HEK293 (cell line): Measurements from ENCODE around the gene KLHDC10.

Source experiments
- OSR2 ChIP-seq: fragments of 450-650 bp; formaldehyde crosslinking; IDR thresholded peaks from 2 replicates; pipeline ENCODE4 v1.5.1; 2016; ENCODE audit warnings: missing biosample characterization, missing genetic modification characterization
- ZNF132 ChIP-seq: fragments of 450-650 bp; formaldehyde crosslinking; IDR thresholded peaks from 2 replicates; pipeline ENCODE4 v1.5.1; 2017; ENCODE audit warnings: missing biosample characterization, missing genetic modification characterization, borderline replicate concordance
- ZNF510 ChIP-seq: fragments of 450-650 bp; formaldehyde crosslinking; IDR thresholded peaks from 2 replicates; pipeline ENCODE4 v1.5.1; 2018; ENCODE audit warnings: mild to moderate bottlenecking, missing genetic modification characterization, missing biosample characterization; ENCODE audit not compliant: insufficient replicate concordance
- ZNF707 ChIP-seq: fragments of 450-650 bp; formaldehyde crosslinking; IDR thresholded peaks from 2 replicates; pipeline ENCODE4 v1.5.1; 2016; ENCODE audit warnings: missing biosample characterization, missing genetic modification characterization
- TF ChIP-seq, protein P1 (sequence below): IDR thresholded peaks from 2 replicates; pipeline ENCODE4 v1.6.1; 2011; ENCODE audit warnings: mild to moderate bottlenecking, low read depth, low read length, borderline replicate concordance
- TF ChIP-seq, protein P2 (sequence below): fragments of 450-650 bp; formaldehyde crosslinking; IDR thresholded peaks from 2 replicates; pipeline ENCODE4 v1.5.1; 2016; ENCODE audit warnings: missing biosample characterization, missing genetic modification characterization

DNA sequence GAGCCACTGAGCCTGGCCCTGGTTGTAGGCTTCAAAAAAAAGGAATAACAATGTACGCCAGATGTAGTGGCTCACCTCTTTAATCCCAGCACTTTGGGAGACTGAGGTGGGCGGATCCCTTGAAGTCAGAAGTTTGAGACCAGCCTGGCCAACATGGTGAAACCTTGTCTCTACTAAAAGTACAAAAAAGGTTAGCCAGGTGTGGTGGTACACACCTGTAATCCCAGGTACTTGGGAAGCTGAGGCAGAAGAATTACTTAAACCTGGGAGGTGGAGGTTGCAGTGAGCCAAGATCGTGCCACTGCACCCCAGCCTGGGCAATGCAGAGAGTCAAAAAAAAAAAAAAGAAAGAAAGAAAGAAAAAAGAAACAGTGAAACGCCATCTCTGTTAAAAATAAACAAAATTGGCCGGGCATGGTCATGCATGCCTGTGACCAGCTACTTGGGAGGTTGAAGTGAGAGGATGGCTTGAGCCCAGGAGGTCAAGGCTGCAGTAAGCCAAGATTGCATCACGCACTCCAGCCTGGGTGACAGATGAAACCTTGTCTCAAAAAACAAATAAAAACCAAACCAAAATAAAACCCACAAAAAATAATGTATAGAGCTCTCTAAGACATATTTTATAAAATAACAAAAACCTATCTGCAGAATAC, 4.7 kb upstream of the KLHDC10 start:
- TF ChIP-seq ZNF510 (tag by site-specific recombination) (no peak), OSR2 (tag by site-specific recombination) (no peak), ZNF132 (tag by site-specific recombination) (no peak), ZNF707 (tag by site-specific recombination) (no peak)
- TF ChIP-seq, protein P1, sequence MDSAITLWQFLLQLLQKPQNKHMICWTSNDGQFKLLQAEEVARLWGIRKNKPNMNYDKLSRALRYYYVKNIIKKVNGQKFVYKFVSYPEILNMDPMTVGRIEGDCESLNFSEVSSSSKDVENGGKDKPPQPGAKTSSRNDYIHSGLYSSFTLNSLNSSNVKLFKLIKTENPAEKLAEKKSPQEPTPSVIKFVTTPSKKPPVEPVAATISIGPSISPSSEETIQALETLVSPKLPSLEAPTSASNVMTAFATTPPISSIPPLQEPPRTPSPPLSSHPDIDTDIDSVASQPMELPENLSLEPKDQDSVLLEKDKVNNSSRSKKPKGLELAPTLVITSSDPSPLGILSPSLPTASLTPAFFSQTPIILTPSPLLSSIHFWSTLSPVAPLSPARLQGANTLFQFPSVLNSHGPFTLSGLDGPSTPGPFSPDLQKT, result no peak
- TF ChIP-seq, protein P2, sequence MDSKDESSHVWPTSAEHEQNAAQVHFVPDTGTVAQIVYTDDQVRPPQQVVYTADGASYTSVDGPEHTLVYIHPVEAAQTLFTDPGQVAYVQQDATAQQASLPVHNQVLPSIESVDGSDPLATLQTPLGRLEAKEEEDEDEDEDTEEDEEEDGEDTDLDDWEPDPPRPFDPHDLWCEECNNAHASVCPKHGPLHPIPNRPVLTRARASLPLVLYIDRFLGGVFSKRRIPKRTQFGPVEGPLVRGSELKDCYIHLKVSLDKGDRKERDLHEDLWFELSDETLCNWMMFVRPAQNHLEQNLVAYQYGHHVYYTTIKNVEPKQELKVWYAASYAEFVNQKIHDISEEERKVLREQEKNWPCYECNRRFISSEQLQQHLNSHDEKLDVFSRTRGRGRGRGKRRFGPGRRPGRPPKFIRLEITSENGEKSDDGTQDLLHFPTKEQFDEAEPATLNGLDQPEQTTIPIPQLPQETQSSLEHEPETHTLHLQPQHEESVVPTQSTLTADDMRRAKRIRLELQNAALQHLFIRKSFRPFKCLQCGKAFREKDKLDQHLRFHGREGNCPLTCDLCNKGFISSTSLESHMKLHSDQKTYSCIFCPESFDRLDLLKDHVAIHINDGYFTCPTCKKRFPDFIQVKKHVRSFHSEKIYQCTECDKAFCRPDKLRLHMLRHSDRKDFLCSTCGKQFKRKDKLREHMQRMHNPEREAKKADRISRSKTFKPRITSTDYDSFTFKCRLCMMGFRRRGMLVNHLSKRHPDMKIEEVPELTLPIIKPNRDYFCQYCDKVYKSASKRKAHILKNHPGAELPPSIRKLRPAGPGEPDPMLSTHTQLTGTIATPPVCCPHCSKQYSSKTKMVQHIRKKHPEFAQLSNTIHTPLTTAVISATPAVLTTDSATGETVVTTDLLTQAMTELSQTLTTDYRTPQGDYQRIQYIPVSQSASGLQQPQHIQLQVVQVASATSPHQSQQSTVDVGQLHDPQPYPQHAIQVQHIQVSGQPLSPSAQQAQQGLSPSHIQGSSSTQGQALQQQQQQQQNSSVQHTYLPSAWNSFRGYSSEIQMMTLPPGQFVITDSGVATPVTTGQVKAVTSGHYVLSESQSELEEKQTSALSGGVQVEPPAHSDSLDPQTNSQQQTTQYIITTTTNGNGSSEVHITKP, result no peak
